Testis (tissue), 2 donors: ENCODE measurements around the gene FAM107B.

Source experiments
- POLR2A ChIP-seq: fragments of 450-650 bp; IDR thresholded peaks from one replicate; pipeline ENCODE4 v1.6.1; 2017; ENCODE audit warnings: antibody characterized with exemption, mild to moderate bottlenecking, moderate library complexity
- TF ChIP-seq, protein P1 (sequence below), 3 experiments: fragments of 450-650 bp in 2 of 3; fragments of 200-600 bp in 1 of 3; sonication (generic) in 1 of 3; IDR thresholded peaks; one replicate each; pipeline ENCODE4 v1.5.1; 2016 to 2019; ENCODE audit warnings: antibody characterized with exemption in 3 of 3, mild to moderate bottlenecking in 2 of 3, moderate library complexity in 1 of 3

DNA sequence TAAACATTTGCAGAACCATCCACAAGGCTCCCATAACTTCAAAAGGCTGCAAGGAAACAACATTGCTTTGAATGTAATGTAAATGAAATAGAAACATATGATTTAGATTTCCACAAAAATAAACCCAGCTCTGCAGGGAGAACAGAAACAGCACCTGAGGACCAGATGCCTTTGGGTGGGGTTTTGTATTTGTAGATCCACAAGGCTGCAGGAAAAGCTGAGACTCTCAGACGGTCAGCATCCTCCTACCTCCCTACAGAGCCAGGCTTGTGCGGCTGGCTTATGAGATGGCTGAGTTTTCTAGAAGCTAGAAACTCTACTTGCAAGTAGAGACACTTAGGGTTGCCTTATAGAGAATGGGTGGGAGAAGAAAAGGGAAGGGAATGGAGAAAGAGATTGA lies 49.8 kb downstream of the FAM107B start:
- TF ChIP-seq POLR2A, result no peak
- TF ChIP-seq, protein P1, sequence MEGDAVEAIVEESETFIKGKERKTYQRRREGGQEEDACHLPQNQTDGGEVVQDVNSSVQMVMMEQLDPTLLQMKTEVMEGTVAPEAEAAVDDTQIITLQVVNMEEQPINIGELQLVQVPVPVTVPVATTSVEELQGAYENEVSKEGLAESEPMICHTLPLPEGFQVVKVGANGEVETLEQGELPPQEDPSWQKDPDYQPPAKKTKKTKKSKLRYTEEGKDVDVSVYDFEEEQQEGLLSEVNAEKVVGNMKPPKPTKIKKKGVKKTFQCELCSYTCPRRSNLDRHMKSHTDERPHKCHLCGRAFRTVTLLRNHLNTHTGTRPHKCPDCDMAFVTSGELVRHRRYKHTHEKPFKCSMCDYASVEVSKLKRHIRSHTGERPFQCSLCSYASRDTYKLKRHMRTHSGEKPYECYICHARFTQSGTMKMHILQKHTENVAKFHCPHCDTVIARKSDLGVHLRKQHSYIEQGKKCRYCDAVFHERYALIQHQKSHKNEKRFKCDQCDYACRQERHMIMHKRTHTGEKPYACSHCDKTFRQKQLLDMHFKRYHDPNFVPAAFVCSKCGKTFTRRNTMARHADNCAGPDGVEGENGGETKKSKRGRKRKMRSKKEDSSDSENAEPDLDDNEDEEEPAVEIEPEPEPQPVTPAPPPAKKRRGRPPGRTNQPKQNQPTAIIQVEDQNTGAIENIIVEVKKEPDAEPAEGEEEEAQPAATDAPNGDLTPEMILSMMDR (IDR thresholded peaks at IDR 0.05), result no peak
